Heart left ventricle (tissue), 16 donors: ENCODE measurements around the gene ARNT2. TPM values are rescaled to one million over a fixed set of nuclear protein-coding genes. Genes with fewer than 3 reads are reported as not detected.

Experiments used
- ATAC-seq, 4 donors: fragments of 200-7000 bp; cut with Tn5 transposase; one replicate each; pipeline ENCODE4 v1.9.1; 2020 to 2022; ENCODE audit warnings: moderate library complexity in 4 of 4, mild to moderate bottlenecking in 3 of 4, moderate number of reproducible peaks in 1 of 4
- DNase-seq, 5 donors: peaks; one replicate each; pipeline ENCODE4 v3.0.0-alpha.2; 2020
- H3K27ac ChIP-seq, 12 donors: fragments of 200-600 bp; sonication (generic) in 4 of 12; one replicate each; pipeline versions ENCODE4 v1.5.0 to v1.8.0; 2016 to 2022; ENCODE audit warnings: mild to moderate bottlenecking in 2 of 12
- H3K27me3 ChIP-seq, 9 donors: fragments of 200-600 bp; sonication (generic) in 2 of 9; one replicate each; pipeline versions ENCODE4 v1.5.1 to v1.8.0; 2016 to 2022; ENCODE audit warnings: mild to moderate bottlenecking in 3 of 9
- H3K36me3 ChIP-seq, 9 donors: fragments of 200-600 bp; sonication (generic) in 2 of 9; one replicate each; pipeline versions ENCODE4 v1.5.0 to v1.8.0; 2018 to 2022; ENCODE audit warnings: mild to moderate bottlenecking in 2 of 9
- H3K4me1 ChIP-seq, 12 donors: fragments of 200-600 bp; sonication (generic) in 4 of 12; one replicate each; pipeline versions ENCODE4 v1.5.0 to v1.8.0; 2016 to 2022; ENCODE audit warnings: mild to moderate bottlenecking in 3 of 12
- H3K4me3 ChIP-seq, 12 donors: fragments of 200-600 bp; sonication (generic) in 4 of 12; one replicate each; pipeline versions ENCODE4 v1.5.0 to v1.8.0; 2017 to 2022; ENCODE audit warnings: mild to moderate bottlenecking in 9 of 12, moderate library complexity in 4 of 12
- H3K9me3 ChIP-seq, 12 donors: fragments of 200-600 bp; sonication (generic) in 4 of 12; one replicate each; pipeline versions ENCODE4 v1.5.0 to v1.8.0; 2016 to 2022; ENCODE audit warnings: mild to moderate bottlenecking in 1 of 12
- CTCF ChIP-seq, 12 donors: fragments of 200-600 bp; sonication (generic) in 4 of 12; IDR thresholded peaks; one replicate each; pipeline versions ENCODE4 v1.5.0 to v1.8.0; 2018 to 2022; ENCODE audit warnings: antibody characterized with exemption in 12 of 12, mild to moderate bottlenecking in 5 of 12
- POLR2A ChIP-seq, 2 donors: fragments of 450-650 bp; IDR thresholded peaks; one replicate each; pipeline ENCODE4 v1.6.1; 2017; ENCODE audit warnings: antibody characterized with exemption in 2 of 2, mild to moderate bottlenecking in 2 of 2, moderate library complexity in 2 of 2
- WGBS, 4 donors: extraction: QIAGEN DNeasy Blood & Tissue Kit in 2 of 4; methylation state at CpG; one replicate each; pipeline versions ENCODE4 v1.1.5 to v1.1.7; 2013 to 2018; 5-methylcytosine and 5-hydroxymethylcytosine counted together
- intact Hi-C, 10 donors: fragments of 100-400 bp; cut with DNase I; formaldehyde crosslinking; loops; one replicate each; pipeline versions ENCODE4 v1.11.1 to v1.14.2; 2022
- polyA plus RNA-seq, 2 donors: library from polyadenylated mRNA; stranded (reverse); fragments of 200-250 nt; gene quantifications; one replicate each; pipeline ENCODE4 v1.2.3, GENCODE V29; 2013
- total RNA-seq, 9 donors: library from RNA; depleted of rRNA in 2 of 9; stranded (reverse); fragments of >200 nt in 2 of 9; fragmentation: NEBNext Ultra II Directional in 3 of 9; extraction: Animal tissue kit (Norgen Biotek cat#: 25700) in 3 of 9; gene quantifications; one replicate each; pipeline versions ENCODE4 v1.1.0 to v1.2.4, GENCODE V29; 2016 to 2023
- donor health status: ischemic (EF 13 %, LVEDD 7.1; RV severe dilation, severe dysfunction).
- donor health status: healthy with polysubstance abuse.
- donor health status: DM: no; HTN: yes; CAD: no.
- donor health status: DM: no; HTN: no; CAD: no.
- donor health status: ischemic (EF 25% LVEDD 6.9; RV normal size, moderate dysfunction).
- donor health status: ischemic (EF 25% LVEDD 5.7; RV mildly dilated, moderate dysfunction).
- donor health status: healthy.
- donor health status: DM: yes; HTN: yes; CAD: no.
- donor health status: ischemic (EF 35%, LVEDD 5.7; RV mildly dilated, moderate dysfunction).
- donor health status: nonischemic (EF 11% LVEDD 7.7; RV severe dilation, severe dysfunction).
- donor health status: DM: yes; HTN: yes; CAD: no.
- donor health status: PGD.
- donor health status: ischemic (EF 29% LVEDD 5.4; RV normal size, mild dysfunction).
- donor health status: nonischemic (EF 23%, LVEDD 6.1; RV moderate dilation, normal function).

Gene ARNT2
- total and polyA plus RNA-seq, 11 donors, result 1.2 to 10.0 (median 3.9) TPM

- no peak for DNase-seq
- no peaks in the 10 kb centered on the region for H3K9me3 ChIP-seq
- no peak for ATAC-seq
- no peaks in the 10 kb centered on the region for H3K36me3 ChIP-seq
- H3K4me1 ChIP-seq, result peaks cover 0 to 6% (median 0%) of the 10 kb centered on the region in 12 donors
- intact Hi-C loops, result loop anchor here in 2 of 10 donors (5.0 to 10.0 kb wide), 2 partner anchors 118 to 400 kb away; no protein-coding TSS in a partner anchor
- H3K4me3 ChIP-seq, result no peak overlapping the region
- no peak for TF ChIP-seq POLR2A (IDR thresholded peaks at IDR 0.05)
- TF ChIP-seq CTCF (IDR thresholded peaks at IDR 0.05), result no peak
- 55 to 82% (median 72%) methylated on average over 3 of the region's 3 CpGs for WGBS, 4 donors
- H3K27me3 ChIP-seq, result no peaks in the 10 kb centered on the region
- H3K27ac ChIP-seq, result no peak overlapping the region
Measured at GRCh38 chr15:80572337-80572736, 168.2 kb downstream of the ARNT2 start.

- peaks cover 0 to 4% (median 0%) of the 10 kb centered on the region in 12 donors for H3K4me1 ChIP-seq
- no peak overlapping the region for H3K27ac ChIP-seq
- no peak for DNase-seq
- no peaks in the 10 kb centered on the region for H3K36me3 ChIP-seq
- no peak overlapping the region for H3K4me3 ChIP-seq
- ATAC-seq, result no peak
- intact Hi-C loops, result loop anchor here in 2 of 10 donors (5.0 to 10.0 kb wide), 2 partner anchors 119 to 399 kb away; no protein-coding TSS in a partner anchor
- no peaks in the 10 kb centered on the region for H3K27me3 ChIP-seq
- H3K9me3 ChIP-seq, result no peaks in the 10 kb centered on the region
- no peak for TF ChIP-seq CTCF (IDR thresholded peaks at IDR 0.05)
- TF ChIP-seq POLR2A (IDR thresholded peaks at IDR 0.05), result no peak
- WGBS, 4 donors, result 80 to 89% (median 85%) methylated on average over 4 of the region's 4 CpGs
Measured at GRCh38 chr15:80573606-80574005, 169.4 kb downstream of the ARNT2 start.

- no peak for TF ChIP-seq POLR2A (IDR thresholded peaks at IDR 0.05)
- no peak for TF ChIP-seq CTCF (IDR thresholded peaks at IDR 0.05)
- no peak overlapping the region for H3K4me3 ChIP-seq
- H3K36me3 ChIP-seq, result no peaks in the 10 kb centered on the region
- ATAC-seq, result no peak
- no peaks in the 10 kb centered on the region for H3K27me3 ChIP-seq
- peaks cover 0 to 4% (median 0%) of the 10 kb centered on the region in 12 donors for H3K4me1 ChIP-seq
- intact Hi-C loops, result loop anchor here in 2 of 10 donors (5.0 to 10.0 kb wide), 2 partner anchors 120 to 398 kb away; no protein-coding TSS in a partner anchor
- WGBS, 4 donors, result 34 to 37% (median 37%) methylated on average over 6 of the region's 6 CpGs
- no peak overlapping the region for H3K27ac ChIP-seq
- no peak for DNase-seq
- no peaks in the 10 kb centered on the region for H3K9me3 ChIP-seq
Measured at GRCh38 chr15:80574590-80574989, 170.4 kb downstream of the ARNT2 start.

- Histone ChIP-seq H3K36me3 (no peaks in the 10 kb centered on the region), H3K4me1 (peaks cover 0 to 4% (median 0%) of the 10 kb centered on the region in 12 donors), H3K4me3 (no peak overlapping the region), H3K9me3 (no peaks in the 10 kb centered on the region), H3K27ac (no peak overlapping the region), H3K27me3 (no peaks in the 10 kb centered on the region)
- ATAC-seq (no peak), DNase-seq (no peak)
- 89 to 95% (median 93%) methylated on average over 10 to 12 of the region's 12 CpGs for WGBS, 4 donors
- intact Hi-C loops, result loop anchor here in 1 of 10 donors (10.0 kb wide), 1 partner anchor 122 kb away; no protein-coding TSS in a partner anchor
- TF ChIP-seq CTCF (IDR thresholded peaks at IDR 0.05) (no peak), POLR2A (IDR thresholded peaks at IDR 0.05) (no peak)
Measured at GRCh38 chr15:80576519-80577090, 172.4 kb downstream of the ARNT2 start.
